Loucy (cell line): ENCODE measurements around the gene HOXA9.

ENCODE experiments used
- H2AFZ ChIP-seq: fragments of 200-600 bp; sonication (generic); 2 replicates; pipeline ENCODE4 v1.6.0; 2016; ENCODE audit warnings: antibody characterized with exemption, mild to moderate bottlenecking, low read length, moderate library complexity
- H3F3A ChIP-seq: fragments of 200-600 bp; 2 replicates; pipeline ENCODE4 v1.6.0; 2016; ENCODE audit warnings: antibody characterized with exemption, low read depth, mild to moderate bottlenecking
- H3K27me3 ChIP-seq: fragments of 200-600 bp; sonication (generic); 2 replicates; pipeline ENCODE4 v1.6.1; 2014; ENCODE audit warnings: low read length, mild to moderate bottlenecking; ENCODE audit not compliant: insufficient read depth, poor library complexity, severe bottlenecking
- H3K36me3 ChIP-seq: fragments of 200-600 bp; sonication (generic); 2 replicates; pipeline ENCODE4 v1.6.1; 2016; ENCODE audit warnings: low read length; ENCODE audit not compliant: insufficient read depth
- H3K4me1 ChIP-seq: fragments of 200-600 bp; sonication (generic); 2 replicates; pipeline ENCODE4 v1.5.1; 2014; ENCODE audit warnings: low read length, mild to moderate bottlenecking; ENCODE audit not compliant: insufficient read depth, poor library complexity, severe bottlenecking
- H3K4me2 ChIP-seq: fragments of 200-600 bp; sonication (generic); 2 replicates; pipeline ENCODE4 v1.6.0; 2014; ENCODE audit warnings: antibody characterized with exemption, low read length, low read depth, mild to moderate bottlenecking; ENCODE audit not compliant: poor library complexity, severe bottlenecking
- H3K4me3 ChIP-seq: fragments of 200-600 bp; sonication (generic); 2 replicates; pipeline ENCODE4 v1.5.1; 2014; ENCODE audit warnings: low read length, mild to moderate bottlenecking, mixed read lengths; ENCODE audit not compliant: poor library complexity, severe bottlenecking
- H3K79me2 ChIP-seq: fragments of 200-600 bp; sonication (generic); 2 replicates; pipeline ENCODE4 v1.6.1; 2014; ENCODE audit warnings: low read length; ENCODE audit not compliant: insufficient read depth
- H3K9ac ChIP-seq: fragments of 200-600 bp; sonication (generic); 2 replicates; pipeline ENCODE4 v1.6.0; 2014; ENCODE audit warnings: mild to moderate bottlenecking, low read depth, low read length, moderate library complexity; ENCODE audit not compliant: poor library complexity, severe bottlenecking
- H3K9me2 ChIP-seq: fragments of 200-600 bp; sonication (generic); replicated peaks from 2 replicates; pipeline ENCODE4 v1.6.1; 2016; ENCODE audit warnings: low read depth, low read length, mixed read lengths
- H3K9me3 ChIP-seq: fragments of 200-600 bp; sonication (generic); 2 replicates; pipeline ENCODE4 v1.6.1; 2014; ENCODE audit warnings: mild to moderate bottlenecking, antibody characterized with exemption, low read length, low read depth; ENCODE audit not compliant: insufficient read depth
- H4K20me1 ChIP-seq: fragments of 200-600 bp; sonication (generic); 2 replicates; pipeline ENCODE4 v1.6.0; 2014; ENCODE audit warnings: antibody characterized with exemption, low read length, mild to moderate bottlenecking; ENCODE audit not compliant: insufficient read depth, poor library complexity, severe bottlenecking
- EZH2phosphoT487 ChIP-seq: fragments of 200-600 bp; IDR thresholded peaks from 2 replicates; pipeline ENCODE4 v1.6.1; 2018; ENCODE audit warnings: antibody characterized with exemption, mild to moderate bottlenecking, moderate library complexity, borderline replicate concordance
- TF ChIP-seq, protein P1 (sequence below): fragments of 200-600 bp; sonication (generic); conservative IDR thresholded peaks from 2 replicates; pipeline ENCODE4 v1.5.1; 2014; ENCODE audit warnings: mild to moderate bottlenecking, antibody characterized with exemption, low read length

Gene HOXA9

GRCh38 chr7:27154369-27154768 lies 11.0 kb downstream of the HOXA9 start:
- H3K4me2 ChIP-seq = peak overlapping the region; percentile 91
- peak overlapping the region; percentile 99 for H3K9ac ChIP-seq
- peaks cover 29% of the 10 kb centered on the region for H3K4me1 ChIP-seq
- peak overlapping the region; percentile 94 for H3K4me3 ChIP-seq
- no peaks in the 10 kb centered on the region for H3K9me2 ChIP-seq
- peaks cover 100% of the 10 kb centered on the region for H3K79me2 ChIP-seq
- peaks cover 28% of the 10 kb centered on the region for H4K20me1 ChIP-seq
- H3K27me3 ChIP-seq = peaks cover 25% of the 10 kb centered on the region
- no peak for TF ChIP-seq EZH2phosphoT487
- peaks cover 13% of the 10 kb centered on the region; the same call in 1 of the 2 replicates for H3K36me3 ChIP-seq
- H3K9me3 ChIP-seq = no peaks in the 10 kb centered on the region
- H3F3A ChIP-seq = no peaks in the 10 kb centered on the region
- no peak overlapping the region for H2AFZ ChIP-seq

GRCh38 chr7:27153526-27153925 lies 11.8 kb downstream of the HOXA9 start:
- Histone ChIP-seq H3K36me3 (peaks cover 21% of the 10 kb centered on the region; the same call in 1 of the 2 replicates), H2AFZ (no peak overlapping the region), H3F3A (no peaks in the 10 kb centered on the region), H3K79me2 (peaks cover 100% of the 10 kb centered on the region), H4K20me1 (peaks cover 36% of the 10 kb centered on the region), H3K9me2 (no peaks in the 10 kb centered on the region), H3K4me2 (peak overlapping the region; percentile 91), H3K4me1 (peaks cover 21% of the 10 kb centered on the region), H3K4me3 (peak overlapping the region; percentile 94), H3K9me3 (no peaks in the 10 kb centered on the region), H3K27me3 (peaks cover 33% of the 10 kb centered on the region), H3K9ac (peak overlapping the region; percentile 99)
- TF ChIP-seq, protein P1, sequence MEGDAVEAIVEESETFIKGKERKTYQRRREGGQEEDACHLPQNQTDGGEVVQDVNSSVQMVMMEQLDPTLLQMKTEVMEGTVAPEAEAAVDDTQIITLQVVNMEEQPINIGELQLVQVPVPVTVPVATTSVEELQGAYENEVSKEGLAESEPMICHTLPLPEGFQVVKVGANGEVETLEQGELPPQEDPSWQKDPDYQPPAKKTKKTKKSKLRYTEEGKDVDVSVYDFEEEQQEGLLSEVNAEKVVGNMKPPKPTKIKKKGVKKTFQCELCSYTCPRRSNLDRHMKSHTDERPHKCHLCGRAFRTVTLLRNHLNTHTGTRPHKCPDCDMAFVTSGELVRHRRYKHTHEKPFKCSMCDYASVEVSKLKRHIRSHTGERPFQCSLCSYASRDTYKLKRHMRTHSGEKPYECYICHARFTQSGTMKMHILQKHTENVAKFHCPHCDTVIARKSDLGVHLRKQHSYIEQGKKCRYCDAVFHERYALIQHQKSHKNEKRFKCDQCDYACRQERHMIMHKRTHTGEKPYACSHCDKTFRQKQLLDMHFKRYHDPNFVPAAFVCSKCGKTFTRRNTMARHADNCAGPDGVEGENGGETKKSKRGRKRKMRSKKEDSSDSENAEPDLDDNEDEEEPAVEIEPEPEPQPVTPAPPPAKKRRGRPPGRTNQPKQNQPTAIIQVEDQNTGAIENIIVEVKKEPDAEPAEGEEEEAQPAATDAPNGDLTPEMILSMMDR = no peak
- TF ChIP-seq EZH2phosphoT487 = no peak

DNA sequence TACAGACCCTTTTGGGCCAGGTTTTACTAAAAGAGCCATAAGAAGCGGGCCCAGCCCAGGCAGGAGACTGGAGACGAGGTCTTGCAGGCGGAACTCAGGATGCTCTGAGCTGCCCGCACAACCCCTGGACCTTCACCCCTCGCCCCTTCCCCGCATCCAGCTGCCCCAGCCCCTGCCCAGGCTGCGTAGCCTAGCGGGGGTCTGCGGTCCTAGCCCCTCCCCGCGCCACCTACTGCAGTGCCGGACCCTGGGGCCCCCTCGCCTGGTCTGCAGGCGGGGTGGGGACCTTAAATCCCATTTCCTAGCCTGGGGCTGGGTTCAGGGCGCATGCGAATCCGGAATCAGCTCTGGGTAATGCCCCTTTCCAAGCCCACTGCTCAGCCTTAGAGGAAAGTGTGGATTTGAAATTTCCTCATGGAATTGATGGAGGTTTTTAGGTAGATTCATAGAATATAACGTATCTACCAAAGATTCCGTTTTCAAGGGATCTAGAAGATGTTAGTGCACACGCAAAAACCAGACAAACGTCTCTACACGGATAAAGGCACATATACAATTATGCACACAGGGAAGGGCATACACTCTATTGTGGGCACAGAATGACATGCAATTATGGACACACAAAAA lies 12.4 kb downstream of the HOXA9 start:
- H3K27me3 ChIP-seq = peaks cover 35% of the 10 kb centered on the region
- H3K4me2 ChIP-seq = peak overlapping the region; percentile 91
- H3K4me3 ChIP-seq = peak overlapping the region; percentile 94

More for the DNA sequence above, 12.4 kb downstream of the HOXA9 start:
- peaks cover 21% of the 10 kb centered on the region for H3K4me1 ChIP-seq
- no peak overlapping the region for H2AFZ ChIP-seq
- H4K20me1 ChIP-seq = peaks cover 42% of the 10 kb centered on the region
- H3K79me2 ChIP-seq = peaks cover 100% of the 10 kb centered on the region
- TF ChIP-seq, protein P1 = no peak
- no peak for TF ChIP-seq EZH2phosphoT487
- no peaks in the 10 kb centered on the region for H3K9me2 ChIP-seq
- peaks cover 24% of the 10 kb centered on the region; the same call in 1 of the 2 replicates for H3K36me3 ChIP-seq
- H3K9me3 ChIP-seq = no peaks in the 10 kb centered on the region
- H3K9ac ChIP-seq = peak overlapping the region; percentile 99
- no peaks in the 10 kb centered on the region for H3F3A ChIP-seq
